Activated CD8-positive, alpha-beta memory T cell treated with anti-CD3 and anti-CD28 coated beads, Interleukin-2, amount 50 U/mL, for 1 hour (primary cell): ENCODE results near the gene PCP4.

Experiments
- DNase-seq: peaks from one replicate; pipeline ENCODE4 v3.0.0-alpha.2; 2020; ENCODE audit errors: extremely low read depth

PCP4 gene

DNA sequence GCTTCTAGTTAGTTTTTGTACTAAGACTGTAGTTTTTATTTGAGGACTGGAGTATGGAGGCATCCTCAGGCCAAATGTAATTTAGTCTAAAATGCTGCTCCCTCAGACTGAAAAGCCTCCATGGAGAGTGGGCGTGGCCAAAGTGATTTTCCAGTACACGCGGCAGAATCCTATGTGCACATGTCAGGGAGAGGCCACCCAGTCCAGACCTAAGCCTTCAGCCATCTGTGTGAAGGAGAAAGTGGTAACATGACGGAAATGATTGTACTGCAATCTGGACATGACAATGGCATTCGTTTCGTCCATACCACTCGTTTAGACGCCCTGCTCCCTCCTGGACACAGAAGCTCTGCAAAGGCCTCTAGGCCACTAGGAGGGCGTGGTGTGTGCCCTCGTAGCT, 56.2 kb downstream of the PCP4 start:
- DNase-seq, result no peak

DNA sequence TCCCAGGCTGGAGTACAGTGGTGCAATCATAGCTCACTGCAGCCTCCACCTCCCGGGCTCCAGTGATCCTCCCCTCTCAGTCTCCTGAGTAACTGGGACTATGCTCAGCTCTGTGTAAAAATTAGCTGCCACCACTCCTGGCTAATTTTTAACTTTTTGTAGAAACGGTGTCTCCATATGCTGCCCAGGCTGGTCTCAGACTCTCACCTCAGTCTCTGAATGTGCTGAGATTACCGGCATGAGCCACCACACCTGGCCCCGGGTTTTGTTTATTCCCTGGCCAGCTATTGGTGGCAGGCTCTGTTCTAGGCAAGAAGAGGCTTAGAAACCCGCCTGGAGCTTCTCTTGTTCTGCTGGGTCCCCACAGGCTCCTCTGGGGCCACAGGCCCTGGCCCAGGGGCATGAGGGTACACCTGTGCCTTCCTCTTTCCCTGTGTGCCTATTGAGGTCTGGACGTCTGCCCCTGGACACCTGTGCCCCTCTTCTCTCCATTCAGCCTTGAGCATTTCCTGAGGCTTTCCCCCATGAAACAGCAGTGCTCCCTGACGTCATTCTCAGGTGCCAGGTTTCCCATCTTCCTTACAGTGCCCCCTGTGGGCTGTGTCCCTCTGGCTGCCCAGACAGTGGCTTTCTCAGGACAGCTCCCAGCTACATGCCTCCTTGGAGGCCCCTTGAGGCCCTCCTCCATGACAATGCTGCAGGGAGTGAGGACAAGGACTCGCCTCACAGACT, 57.5 kb downstream of the PCP4 start:
- DNase-seq, result no peak

DNA sequence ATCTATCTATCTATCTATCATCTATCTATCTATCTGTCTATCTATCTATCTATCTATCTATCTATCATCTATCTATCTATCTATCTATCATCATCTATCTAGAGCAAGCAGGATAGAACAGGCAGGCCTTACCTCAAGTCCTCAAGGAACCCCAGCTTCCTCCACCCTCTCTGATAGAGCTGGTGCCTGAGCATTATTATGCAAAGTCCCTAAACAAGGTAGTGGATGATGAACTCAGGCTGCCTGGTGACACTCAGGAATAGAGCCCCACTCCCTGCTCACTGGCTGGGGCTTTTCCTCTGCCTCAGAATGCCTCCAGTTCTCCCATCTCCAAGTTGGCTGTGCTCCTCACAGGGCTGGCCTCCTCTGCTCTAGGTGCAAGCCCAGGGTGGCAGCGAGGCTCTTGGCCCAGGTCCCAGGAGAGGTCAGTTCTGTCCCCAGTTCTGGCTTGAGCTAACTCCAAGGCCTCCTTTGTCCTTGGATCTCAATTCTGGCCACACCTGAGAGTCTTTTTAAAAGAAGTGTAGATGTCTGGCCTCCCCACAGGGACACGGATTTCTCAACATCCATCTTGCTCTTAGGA, 60.2 kb downstream of the PCP4 start:
- no peak for DNase-seq

DNA sequence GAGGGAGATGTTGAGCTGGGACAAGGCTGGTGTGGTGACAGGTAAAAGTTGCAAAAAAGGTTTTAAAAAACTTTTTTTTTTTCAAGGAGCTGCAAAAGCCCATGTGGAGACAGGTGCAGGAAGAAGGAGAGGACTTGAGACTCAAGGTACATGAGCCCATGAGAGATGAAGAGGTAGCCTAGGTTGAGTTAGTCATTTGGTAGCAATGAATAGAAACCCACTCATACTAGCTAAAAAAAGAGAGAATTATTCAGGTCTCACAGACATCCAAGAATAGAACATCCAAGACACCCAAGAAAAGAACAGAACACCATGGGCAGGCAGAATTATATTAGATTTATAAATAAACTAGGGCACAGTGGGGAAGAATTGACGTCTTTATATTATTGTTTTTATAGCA, 65.1 kb downstream of the PCP4 start:
- no peak for DNase-seq

DNA sequence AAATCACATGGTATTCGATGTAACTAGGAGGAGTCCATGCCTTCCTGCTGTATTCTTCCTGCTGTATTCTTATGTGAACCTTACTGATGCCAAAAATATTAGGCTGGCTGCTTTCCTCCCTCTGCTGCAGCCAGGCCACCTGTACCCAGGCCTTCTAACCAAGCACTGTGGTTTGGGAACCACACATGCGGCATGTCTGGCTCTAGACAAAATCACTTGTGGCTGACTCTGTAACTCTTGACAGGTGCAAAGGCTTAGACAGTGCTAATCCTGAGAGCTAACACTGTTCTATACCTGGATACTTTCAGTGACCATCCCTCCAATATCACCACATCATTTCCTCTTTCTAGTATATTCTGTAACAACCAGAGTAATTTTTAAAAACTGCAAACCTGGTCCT, 67.7 kb downstream of the PCP4 start:
- no peak for DNase-seq

DNA sequence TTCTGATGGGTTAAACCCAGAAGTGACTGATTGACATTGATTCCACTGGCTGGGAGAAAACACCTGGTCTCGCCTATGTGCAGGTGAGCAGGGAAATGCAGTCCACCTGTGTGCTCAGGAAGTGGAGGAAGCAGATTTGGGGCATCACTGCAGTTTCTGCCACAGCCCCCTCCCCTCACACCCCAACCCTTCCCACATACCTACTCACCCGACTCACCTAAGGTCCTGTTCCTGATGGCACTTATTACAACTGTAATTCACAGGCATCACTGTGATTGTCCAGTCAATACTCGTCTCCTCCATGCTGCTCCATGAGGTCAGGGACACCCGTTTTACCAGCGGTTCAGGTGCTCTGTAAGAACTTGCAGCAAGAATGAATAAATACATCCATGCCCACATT, 68.5 kb downstream of the PCP4 start:
- no peak for DNase-seq

DNA sequence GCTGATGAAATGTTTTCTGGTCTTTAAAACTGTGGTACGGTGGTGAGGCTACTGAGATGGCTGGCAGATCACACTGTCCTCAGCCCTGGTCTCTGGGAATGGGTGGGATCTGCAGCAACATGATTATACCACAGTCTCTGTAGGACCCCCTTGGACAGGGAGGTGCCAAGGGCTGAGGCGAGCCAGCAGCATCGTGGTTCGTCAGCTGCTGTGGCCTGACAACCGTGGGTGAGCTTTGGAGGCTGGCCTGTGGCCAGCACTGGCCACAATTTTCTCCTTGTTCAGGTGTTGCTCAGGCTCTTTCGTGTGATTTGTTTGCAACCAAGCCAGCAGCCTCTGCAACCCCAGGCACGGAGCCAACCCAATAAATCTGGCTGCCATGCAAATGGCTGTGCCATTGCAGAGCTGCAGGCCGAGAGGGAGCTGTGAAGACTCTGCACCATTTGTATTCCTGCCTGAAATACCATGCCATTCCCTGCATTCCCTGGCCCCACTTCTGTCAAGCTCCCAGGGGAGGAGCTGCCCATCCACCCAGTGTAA, 70.9 kb downstream of the PCP4 start:
- DNase-seq, result no peak

DNA sequence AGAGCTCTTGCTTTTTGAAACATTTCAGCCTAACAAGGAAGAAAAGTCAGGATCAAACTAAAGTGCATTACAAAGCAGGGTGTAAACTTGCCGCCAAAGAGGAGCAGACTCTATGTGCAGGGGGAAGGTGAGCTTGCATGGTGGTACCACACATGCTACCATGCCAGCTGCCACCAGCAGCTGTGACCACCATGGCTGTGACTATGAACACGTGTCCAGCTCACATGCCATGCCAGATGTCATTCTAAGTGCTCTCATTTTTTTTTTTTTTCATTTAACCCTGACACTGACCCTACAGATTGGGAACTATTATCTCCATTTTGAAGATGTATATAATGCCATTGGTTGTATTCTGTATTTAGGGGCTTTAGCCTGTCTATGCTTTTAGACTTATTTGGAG, 79.0 kb downstream of the PCP4 start:
- DNase-seq, result no peak

DNA sequence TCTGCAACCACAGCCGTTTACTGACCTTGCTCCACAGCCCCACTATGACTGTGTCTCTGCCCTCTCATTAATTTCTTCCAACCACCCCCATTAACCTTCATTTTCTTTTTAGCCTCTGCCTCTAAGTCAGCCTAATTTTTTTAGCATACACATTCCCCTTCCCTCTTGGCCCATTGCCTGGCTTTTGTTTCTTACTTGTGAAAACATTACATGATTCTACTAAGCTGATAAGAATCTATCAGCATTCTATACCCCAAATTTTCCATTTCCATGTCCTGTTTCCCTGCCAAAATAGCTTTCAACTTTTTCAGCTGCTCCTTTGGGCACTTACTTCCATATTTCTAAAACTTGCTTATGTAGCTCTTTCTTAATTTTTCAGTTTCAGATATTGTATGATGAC, 79.8 kb downstream of the PCP4 start:
- DNase-seq, result no peak

DNA sequence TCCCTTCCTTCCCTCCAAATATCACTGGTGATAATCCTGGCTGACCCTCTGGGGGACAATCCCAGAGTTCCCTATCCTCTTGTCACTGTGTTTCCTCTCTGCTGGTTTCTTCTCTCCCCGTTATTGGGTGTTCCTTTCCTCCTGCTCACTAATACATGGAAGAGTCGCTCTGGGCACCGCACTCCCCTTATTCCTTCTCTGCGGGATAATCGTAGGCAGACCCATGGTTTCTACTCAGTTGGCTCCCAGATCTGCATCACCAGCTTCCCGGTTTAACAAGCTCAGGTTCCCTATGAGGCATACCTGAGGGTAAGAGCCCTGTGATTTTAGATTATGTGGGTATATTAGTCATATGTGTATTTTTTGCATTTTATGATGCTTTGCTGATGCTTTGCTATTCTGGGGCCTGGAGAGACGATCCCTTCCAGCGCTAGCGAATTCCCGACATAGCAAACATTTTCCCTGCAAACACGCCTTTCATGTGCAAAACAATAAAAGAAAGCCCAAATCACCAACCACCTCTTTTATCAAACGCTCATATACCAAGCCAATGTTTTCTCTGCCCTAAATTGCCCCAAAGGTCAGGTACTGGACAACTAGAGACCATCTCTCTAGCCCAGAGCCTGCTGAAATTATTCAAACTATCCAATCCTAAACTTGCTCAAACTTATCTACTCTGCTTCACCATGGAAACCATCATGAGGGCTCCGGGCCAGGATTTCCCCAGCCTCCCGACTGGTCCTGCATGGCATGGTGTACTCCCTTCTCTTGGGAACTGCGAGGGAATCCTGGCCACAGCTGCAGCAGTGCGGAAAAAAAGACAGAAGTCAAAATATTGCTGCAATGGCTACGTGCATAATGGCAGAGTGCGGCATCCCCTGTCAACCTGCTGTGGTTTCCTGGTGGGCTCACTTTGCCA, 84.2 kb downstream of the PCP4 start:
- no peak for DNase-seq

DNA sequence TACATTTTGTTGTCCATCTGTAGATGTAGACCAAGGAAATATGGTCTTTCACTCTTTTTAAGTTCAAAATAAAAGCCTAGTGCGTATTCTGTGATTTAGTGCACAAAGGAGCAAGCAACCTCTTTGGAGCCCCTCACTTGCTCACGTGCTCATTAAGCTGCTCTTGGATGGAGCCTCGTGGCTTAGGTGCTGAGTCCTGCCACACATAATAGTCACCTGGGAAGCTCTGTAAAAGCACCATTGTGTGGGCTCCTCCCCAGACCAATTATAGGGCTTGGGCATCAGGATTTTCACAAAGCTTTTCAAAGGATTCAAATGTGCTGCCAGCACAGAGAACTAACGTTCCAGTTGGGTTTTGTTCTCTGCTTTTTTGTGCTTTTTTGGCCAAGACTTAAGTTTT, 85.0 kb downstream of the PCP4 start:
- DNase-seq, result no peak

DNA sequence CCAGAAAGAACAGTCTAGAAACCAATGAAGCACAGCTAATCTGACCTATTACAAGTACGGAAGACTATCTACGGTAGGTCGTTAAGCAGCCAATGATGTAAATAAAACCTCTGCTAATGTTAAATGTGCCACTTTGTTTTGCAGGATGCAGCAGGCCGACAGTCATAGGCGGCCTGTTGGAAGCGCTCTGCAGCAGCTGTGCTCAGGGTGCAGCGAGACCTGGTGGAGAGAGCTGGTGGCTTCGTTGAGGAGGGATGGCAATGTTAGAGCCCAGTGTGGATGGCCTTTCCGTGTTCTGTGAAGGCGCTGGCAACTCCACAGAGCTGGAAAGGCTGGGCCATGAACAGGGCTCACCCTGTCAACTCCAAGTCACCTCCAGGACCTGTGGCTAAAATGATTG, 87.3 kb downstream of the PCP4 start:
- DNase-seq, result no peak

DNA sequence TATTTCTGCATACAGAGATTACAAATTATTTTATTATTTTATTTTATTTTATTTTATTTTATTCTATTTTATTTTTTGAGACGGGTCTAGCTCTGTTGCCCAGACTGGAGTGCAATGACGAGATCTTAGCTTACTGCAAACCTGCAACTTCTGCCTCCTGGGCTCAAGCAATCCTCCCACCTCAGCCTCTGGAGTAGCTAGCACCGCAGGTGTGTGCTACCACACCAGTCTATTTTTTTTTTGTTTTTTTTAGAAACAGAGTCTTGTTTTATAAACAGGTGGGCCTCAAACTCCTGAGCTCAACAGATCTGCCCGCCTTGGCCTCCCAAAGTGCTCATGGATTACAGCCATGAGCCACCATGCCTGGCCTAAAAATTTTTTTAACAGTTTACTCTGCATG, 88.1 kb downstream of the PCP4 start:
- no peak for DNase-seq

DNA sequence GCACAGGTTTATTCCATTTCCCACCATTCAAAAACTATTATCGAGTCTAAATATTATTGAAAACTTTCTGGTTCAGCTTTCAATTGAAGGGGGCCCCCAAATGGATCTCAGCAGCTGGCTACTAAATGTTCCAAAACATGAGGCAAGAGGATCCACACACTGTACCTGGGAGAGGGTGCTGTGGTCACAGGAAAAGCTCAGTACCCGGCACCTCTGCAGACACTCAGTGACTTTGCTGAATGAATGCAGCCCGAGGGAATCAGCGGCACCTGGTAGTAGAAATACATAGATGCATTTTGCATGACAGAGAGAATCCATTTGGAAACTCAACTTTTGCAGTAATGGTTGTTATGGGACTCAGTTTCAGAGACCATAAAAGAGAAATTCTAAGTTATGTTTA, 89.3 kb downstream of the PCP4 start:
- no peak for DNase-seq

DNA sequence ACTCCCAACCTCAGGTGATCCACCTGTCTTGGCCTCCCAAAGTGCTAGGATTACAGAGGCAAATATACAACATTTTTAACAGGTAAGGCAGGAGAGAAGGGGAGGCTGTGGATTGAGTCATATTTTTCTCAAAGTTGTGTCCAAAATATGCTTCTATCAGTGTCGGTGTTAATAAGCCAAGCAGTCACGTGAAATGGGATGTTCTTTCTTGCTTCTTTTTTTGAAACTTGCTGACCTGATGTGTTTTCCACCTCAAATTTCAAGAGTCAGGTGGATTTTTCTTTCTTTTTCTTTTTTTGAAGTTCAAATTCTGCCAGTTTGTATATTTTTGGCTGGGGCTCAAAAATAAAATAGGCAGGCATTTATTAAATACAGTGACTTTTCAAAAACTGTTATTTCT, 91.5 kb downstream of the PCP4 start:
- DNase-seq, result no peak

DNA sequence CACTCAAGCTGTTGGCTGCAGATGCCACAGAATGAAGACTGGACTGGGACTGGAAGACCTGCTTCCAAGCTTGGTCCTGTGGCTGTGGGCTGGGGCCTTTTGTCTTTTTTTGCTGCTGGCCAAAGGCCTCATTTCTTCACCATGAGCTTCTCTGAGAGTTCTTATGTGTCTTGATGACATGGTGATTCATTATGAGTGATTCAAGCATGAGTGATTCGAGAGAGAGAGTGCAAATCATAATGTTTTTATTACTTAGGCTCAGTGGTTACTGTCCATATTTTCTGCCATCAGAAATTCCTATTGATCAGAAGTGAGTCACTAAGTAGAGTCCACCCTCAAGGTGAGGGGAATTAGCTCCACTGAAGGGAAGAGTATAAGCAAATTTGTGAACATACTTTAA, 94.0 kb downstream of the PCP4 start:
- DNase-seq, result no peak

DNA sequence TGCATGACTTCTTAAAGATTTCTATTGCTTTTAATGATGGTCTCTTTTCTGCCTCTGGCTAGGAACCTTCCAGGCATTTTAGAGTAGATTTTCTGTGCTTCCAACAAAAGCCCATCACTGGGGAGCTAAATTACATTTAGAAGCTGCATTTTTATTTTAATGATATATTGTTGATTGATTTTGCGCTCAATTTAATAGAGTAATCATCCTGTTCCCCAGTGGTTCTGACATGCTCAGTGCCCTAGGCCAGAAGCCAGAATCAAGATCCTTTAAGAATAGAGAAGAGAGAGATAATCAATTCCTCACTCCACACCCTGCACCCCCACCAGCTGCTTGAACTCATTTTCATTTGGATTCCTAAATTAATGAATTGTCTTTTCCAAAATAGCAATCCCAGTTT, 97.8 kb downstream of the PCP4 start:
- no peak for DNase-seq

DNA sequence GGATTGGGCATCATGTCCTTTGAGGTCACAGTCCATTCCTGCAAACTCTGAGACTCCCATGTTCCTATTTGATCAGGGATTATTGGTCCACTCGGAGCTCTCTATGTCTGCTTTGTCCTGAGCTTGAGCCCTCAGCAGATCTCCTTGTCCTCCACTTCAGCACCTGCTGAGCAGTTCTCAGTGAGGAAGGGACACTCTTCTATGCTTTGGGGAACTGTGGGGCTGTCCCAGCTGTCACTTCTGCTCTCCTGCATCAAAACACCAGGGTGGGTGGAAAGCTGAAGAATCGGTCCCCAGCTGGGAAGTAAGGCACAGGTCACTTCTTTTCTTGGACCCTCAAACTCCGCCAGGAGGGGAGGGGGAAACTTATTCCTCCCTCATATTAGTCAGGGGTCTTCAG, 99.5 kb downstream of the PCP4 start:
- no peak for DNase-seq

DNA sequence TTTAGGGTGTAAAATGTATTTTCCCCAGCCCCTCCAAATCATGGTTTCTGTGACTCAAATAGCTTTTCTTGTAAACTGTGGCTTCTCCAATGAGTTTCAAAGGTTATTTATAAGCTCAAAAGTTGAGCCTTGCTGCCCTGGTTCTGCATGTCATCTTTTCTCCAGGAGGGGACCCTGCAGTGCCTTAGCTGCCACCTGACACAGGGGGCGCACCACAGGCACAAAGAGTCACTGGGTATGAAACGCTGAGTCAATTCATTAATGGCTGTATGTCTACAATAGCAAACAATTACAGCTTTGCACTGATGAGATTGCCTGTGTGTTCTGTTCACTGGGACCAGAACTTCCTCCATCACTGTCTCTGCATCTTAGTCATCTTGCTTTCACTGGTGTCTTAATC, 100.8 kb downstream of the PCP4 start:
- DNase-seq, result no peak

DNA sequence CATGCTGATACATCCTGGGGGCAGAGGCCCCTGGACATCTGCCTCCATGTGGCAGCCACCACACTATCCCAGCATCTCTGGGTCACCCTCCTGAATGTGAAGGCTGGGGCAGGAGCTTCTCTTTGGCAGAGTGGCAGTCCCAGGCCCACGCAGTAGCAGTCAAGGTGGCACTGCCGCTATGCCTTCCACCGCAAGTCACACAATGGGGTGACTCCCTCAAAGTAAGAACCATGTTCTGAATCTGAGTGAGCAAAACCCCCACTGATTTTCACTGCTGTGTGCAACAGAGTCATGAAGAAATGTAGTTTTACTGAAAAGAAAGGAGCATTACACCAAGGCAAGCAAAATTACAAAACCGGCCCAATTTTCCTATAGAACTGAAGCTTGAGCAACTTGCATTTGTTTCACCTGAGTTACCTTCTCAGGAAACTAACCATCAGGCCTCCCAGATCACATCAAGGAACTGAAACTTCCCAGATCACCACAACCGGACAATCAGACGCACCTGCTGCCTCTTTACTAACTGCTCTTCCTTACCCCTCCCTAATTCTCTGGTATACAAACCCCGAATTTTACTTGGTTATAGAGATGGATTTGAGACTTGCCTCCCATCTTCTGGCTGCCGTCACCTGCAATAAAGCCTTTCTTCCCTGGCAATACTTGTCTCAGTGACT, 102.6 kb downstream of the PCP4 start:
- no peak for DNase-seq

DNA sequence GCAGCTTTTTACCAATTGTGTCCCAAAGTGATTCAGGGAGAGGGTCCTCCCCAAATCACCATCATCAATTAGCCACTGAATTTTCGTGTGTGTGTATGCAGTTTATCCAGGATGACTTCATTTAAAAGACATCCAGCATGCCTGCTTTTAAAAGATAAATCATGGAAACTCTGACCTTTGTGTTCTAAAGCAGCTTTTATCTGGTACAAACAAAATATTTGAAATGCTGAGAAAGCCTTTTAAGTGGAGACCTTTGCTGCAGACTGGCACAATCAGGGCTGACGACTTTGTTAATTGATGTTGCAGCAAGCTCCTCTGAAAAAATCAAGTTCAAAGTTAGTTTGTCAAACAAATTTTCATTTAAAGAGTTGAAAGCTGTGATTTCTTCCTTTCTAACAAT, 104.7 kb downstream of the PCP4 start:
- no peak for DNase-seq

DNA sequence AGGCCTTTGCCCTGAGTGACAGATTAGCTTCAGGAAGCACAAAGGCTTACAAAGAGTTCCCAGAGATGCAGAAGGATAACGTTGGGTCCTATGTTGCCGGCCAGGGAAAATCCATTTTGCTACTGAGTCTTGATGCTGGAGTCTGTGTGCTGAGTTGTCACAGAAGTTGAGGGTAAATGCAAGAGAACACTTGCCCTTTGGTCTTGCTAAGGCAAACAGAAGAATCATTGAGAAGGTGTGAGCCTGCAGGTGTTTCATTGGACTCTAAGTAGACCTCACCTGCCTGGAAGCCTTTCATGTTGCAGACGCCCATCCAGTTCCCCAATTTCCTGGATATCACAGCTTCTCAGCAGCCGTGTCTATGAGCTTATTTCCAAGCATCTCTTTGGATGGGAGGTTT, 105.2 kb downstream of the PCP4 start:
- no peak for DNase-seq
